ENCODE measurements around the gene HUS1B. TPM values are rescaled to one million over a fixed set of nuclear protein-coding genes. Genes with fewer than 3 reads are reported as not detected.

The HUS1B gene
- total and polyA plus RNA-seq, 4 donors, result 0.31 to 3.0 (median 0.78) TPM

GRCh38 chr6:622462-622861 is 34.4 kb downstream of the HUS1B start:
- TF ChIP-seq, protein P1, sequence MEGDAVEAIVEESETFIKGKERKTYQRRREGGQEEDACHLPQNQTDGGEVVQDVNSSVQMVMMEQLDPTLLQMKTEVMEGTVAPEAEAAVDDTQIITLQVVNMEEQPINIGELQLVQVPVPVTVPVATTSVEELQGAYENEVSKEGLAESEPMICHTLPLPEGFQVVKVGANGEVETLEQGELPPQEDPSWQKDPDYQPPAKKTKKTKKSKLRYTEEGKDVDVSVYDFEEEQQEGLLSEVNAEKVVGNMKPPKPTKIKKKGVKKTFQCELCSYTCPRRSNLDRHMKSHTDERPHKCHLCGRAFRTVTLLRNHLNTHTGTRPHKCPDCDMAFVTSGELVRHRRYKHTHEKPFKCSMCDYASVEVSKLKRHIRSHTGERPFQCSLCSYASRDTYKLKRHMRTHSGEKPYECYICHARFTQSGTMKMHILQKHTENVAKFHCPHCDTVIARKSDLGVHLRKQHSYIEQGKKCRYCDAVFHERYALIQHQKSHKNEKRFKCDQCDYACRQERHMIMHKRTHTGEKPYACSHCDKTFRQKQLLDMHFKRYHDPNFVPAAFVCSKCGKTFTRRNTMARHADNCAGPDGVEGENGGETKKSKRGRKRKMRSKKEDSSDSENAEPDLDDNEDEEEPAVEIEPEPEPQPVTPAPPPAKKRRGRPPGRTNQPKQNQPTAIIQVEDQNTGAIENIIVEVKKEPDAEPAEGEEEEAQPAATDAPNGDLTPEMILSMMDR (IDR thresholded peaks at IDR 0.05; ENCODE audit: control extremely low read depth, extremely low read depth), result no peak
- Histone ChIP-seq H3K9ac (ENCODE audit: insufficient read depth in 1 of 2, low read length in 2 of 2) (no peak overlapping the region), H3K27me3 (ENCODE audit: control insufficient read depth in 3 of 3, insufficient read depth in 3 of 3, low read length in 2 of 3) (no peaks in the 10 kb centered on the region), H3K27ac (ENCODE audit: low read depth in 1 of 2, low read length in 1 of 2) (no peak overlapping the region), H3K36me3 (ENCODE audit: control insufficient read depth in 4 of 4, insufficient read depth in 4 of 4, low read length in 4 of 4) (peaks cover 0 to 8% (median under 1%) of the 10 kb centered on the region in 4 donors), H3K4me3 (no peak overlapping the region), H3K4me1 (ENCODE audit: control insufficient read depth in 5 of 5, insufficient read depth in 5 of 5, low read length in 5 of 5) (peaks cover 0 to 5% (median 2%) of the 10 kb centered on the region in 5 donors), H3K9me3 (ENCODE audit: control insufficient read depth in 4 of 4, insufficient read depth in 3 of 4, low read length in 3 of 4) (no peaks in the 10 kb centered on the region)
- 91 to 97% methylated on average over 7 of the region's 7 CpGs for WGBS, 2 donors
- ATAC-seq (ENCODE audit: insufficient read depth, low FRiP score) (no peak), DNase-seq (no peak)

GRCh38 chr6:621931-622330 is 35.0 kb downstream of the HUS1B start:
- WGBS, 2 donors, result 96 to 99% methylated on average over 9 of the region's 9 CpGs
- no peaks in the 10 kb centered on the region for H3K27me3 ChIP-seq (ENCODE audit: control insufficient read depth in 3 of 3, insufficient read depth in 3 of 3, low read length in 2 of 3)
- H3K9ac ChIP-seq (ENCODE audit: insufficient read depth in 1 of 2, low read length in 2 of 2), result no peak overlapping the region
- DNase-seq (no peak), ATAC-seq (ENCODE audit: insufficient read depth, low FRiP score) (no peak)
- H3K4me3 ChIP-seq, result no peak overlapping the region
- H3K27ac ChIP-seq (ENCODE audit: low read depth in 1 of 2, low read length in 1 of 2), result no peak overlapping the region
- H3K36me3 ChIP-seq (ENCODE audit: control insufficient read depth in 4 of 4, insufficient read depth in 4 of 4, low read length in 4 of 4), result peaks cover 0 to 10% (median 4%) of the 10 kb centered on the region in 4 donors
- no peaks in the 10 kb centered on the region for H3K9me3 ChIP-seq (ENCODE audit: control insufficient read depth in 4 of 4, insufficient read depth in 3 of 4, low read length in 3 of 4)
- TF ChIP-seq, protein P1 (IDR thresholded peaks at IDR 0.05; ENCODE audit: control extremely low read depth, extremely low read depth), result no peak
- peaks cover 0 to 5% (median 0%) of the 10 kb centered on the region in 5 donors for H3K4me1 ChIP-seq (ENCODE audit: control insufficient read depth in 5 of 5, insufficient read depth in 5 of 5, low read length in 5 of 5)

GRCh38 chr6:620950-621349 is 36.0 kb downstream of the HUS1B start:
- 94 to 95% methylated on average over 4 of the region's 4 CpGs for WGBS, 2 donors
- H3K27ac ChIP-seq (ENCODE audit: low read depth in 1 of 2, low read length in 1 of 2), result no peak overlapping the region
- peaks cover 0 to 5% (median 0%) of the 10 kb centered on the region in 5 donors for H3K4me1 ChIP-seq (ENCODE audit: control insufficient read depth in 5 of 5, insufficient read depth in 5 of 5, low read length in 5 of 5)
- TF ChIP-seq, protein P1 (IDR thresholded peaks at IDR 0.05; ENCODE audit: control extremely low read depth, extremely low read depth), result no peak
- no peak overlapping the region for H3K4me3 ChIP-seq
- ATAC-seq (ENCODE audit: insufficient read depth, low FRiP score) (no peak), DNase-seq (no peak)
- H3K9me3 ChIP-seq (ENCODE audit: control insufficient read depth in 4 of 4, insufficient read depth in 3 of 4, low read length in 3 of 4), result no peaks in the 10 kb centered on the region
- no peak overlapping the region for H3K9ac ChIP-seq (ENCODE audit: insufficient read depth in 1 of 2, low read length in 2 of 2)
- H3K36me3 ChIP-seq (ENCODE audit: control insufficient read depth in 4 of 4, insufficient read depth in 4 of 4, low read length in 4 of 4), result peaks cover 0 to 9% (median 4%) of the 10 kb centered on the region in 4 donors
- no peaks in the 10 kb centered on the region for H3K27me3 ChIP-seq (ENCODE audit: control insufficient read depth in 3 of 3, insufficient read depth in 3 of 3, low read length in 2 of 3)

GRCh38 chr6:620166-620565 is 36.7 kb downstream of the HUS1B start:
- DNase-seq (no peak), ATAC-seq (ENCODE audit: insufficient read depth, low FRiP score) (no peak)
- H3K27ac ChIP-seq (ENCODE audit: low read depth in 1 of 2, low read length in 1 of 2), result no peak overlapping the region
- no peak overlapping the region for H3K9ac ChIP-seq (ENCODE audit: insufficient read depth in 1 of 2, low read length in 2 of 2)
- no peak overlapping the region for H3K4me3 ChIP-seq
- 96 to 97% methylated on average over 11 of the region's 11 CpGs for WGBS, 2 donors
- peaks cover 0 to 4% (median 0%) of the 10 kb centered on the region in 5 donors for H3K4me1 ChIP-seq (ENCODE audit: control insufficient read depth in 5 of 5, insufficient read depth in 5 of 5, low read length in 5 of 5)
- TF ChIP-seq, protein P1 (IDR thresholded peaks at IDR 0.05; ENCODE audit: control extremely low read depth, extremely low read depth), result no peak
- H3K36me3 ChIP-seq (ENCODE audit: control insufficient read depth in 4 of 4, insufficient read depth in 4 of 4, low read length in 4 of 4), result peaks cover 3 to 9% (median 4%) of the 10 kb centered on the region in 4 donors
- no peaks in the 10 kb centered on the region for H3K27me3 ChIP-seq (ENCODE audit: control insufficient read depth in 3 of 3, insufficient read depth in 3 of 3, low read length in 2 of 3)
- H3K9me3 ChIP-seq (ENCODE audit: control insufficient read depth in 4 of 4, insufficient read depth in 3 of 4, low read length in 3 of 4), result no peaks in the 10 kb centered on the region

All from lung (tissue), 12 donors.